Measurements from ENCODE around the gene TRIM33.

The TRIM33 gene

DNA sequence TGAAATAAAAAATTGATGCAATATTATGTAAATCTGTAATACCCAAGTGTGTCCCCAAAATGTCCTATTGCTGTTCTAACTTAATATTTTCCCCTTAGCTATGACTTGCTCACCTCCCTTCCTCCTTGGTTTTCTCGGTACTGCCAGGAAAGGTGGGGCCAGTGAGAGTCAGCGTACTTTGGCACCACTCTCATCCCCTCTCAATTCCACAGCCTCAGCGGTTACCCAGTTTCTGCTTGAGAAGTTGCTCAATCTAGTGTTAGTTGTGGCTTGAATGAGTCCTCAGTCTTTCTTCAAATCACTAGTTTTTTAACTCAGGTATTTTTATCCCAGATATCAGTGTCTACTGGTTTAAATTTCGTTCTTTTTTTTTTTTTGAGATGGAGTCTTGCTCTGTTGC is 38.1 kb upstream of the TRIM33 start:
- H3K4me3 ChIP-seq (ENCODE audit: low read depth, low read length), result no peak overlapping the region
- TF ChIP-seq CTCF (IDR thresholded peaks at IDR 0.05; ENCODE audit: borderline replicate concordance, insufficient read depth, low read depth, low read length), result no peak

DNA sequence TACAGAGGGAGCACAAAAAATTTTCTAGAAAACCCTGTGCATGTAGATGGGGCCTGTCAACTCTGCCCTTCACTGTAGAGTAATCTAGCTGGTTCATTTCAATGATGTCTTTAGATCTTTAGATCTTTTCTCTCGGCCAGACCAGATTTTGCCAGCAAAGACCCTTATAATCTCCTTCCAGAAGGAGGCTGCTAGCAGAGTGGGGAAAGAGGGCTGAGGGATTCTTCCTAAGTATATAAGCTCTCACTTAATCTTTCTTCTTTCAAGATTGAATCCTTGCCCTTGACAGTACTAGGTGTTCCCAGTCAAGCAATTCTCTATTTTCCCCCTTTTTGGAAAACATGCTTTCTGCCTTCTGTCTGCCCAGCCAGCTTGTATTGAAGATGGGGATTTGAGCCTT is 36.1 kb upstream of the TRIM33 start:
- H3K4me3 ChIP-seq (ENCODE audit: low read depth, low read length), result no peak overlapping the region
- TF ChIP-seq CTCF (IDR thresholded peaks at IDR 0.05; ENCODE audit: borderline replicate concordance, insufficient read depth, low read depth, low read length), result no peak

DNA sequence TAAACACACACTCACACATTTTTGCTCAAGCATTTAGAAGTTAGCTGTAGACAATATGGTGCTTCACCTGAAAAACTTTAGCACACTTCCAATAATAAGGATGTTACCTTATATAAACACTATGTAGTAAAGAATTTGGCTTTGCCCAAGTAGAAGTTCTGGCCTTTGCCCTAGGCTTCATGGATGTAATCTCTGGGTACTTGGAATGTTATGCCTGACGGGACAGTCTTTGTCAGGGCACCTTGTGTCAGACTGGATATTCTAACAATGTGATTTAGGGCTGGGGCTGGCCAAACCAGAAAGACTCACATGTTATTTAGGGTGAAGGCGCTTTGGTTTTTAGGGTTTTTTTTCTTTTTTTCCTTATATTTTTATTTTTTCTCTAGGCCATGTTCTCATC is 34.8 kb upstream of the TRIM33 start:
- H3K4me3 ChIP-seq (ENCODE audit: low read depth, low read length), result no peak overlapping the region
- TF ChIP-seq CTCF (IDR thresholded peaks at IDR 0.05; ENCODE audit: borderline replicate concordance, insufficient read depth, low read depth, low read length), result no peak

- TF ChIP-seq CTCF (IDR thresholded peaks at IDR 0.05; ENCODE audit: borderline replicate concordance, insufficient read depth, low read depth, low read length), result no peak
- no peak overlapping the region for H3K4me3 ChIP-seq (ENCODE audit: low read depth, low read length)
Measured at GRCh38 chr1:114545315-114545714, 34.3 kb upstream of the TRIM33 start.

GRCh38 chr1:114540821-114541220 is 29.8 kb upstream of the TRIM33 start:
- TF ChIP-seq CTCF (IDR thresholded peaks at IDR 0.05; ENCODE audit: borderline replicate concordance, insufficient read depth, low read depth, low read length), result no peak
- no peak overlapping the region for H3K4me3 ChIP-seq (ENCODE audit: low read depth, low read length)

DNA sequence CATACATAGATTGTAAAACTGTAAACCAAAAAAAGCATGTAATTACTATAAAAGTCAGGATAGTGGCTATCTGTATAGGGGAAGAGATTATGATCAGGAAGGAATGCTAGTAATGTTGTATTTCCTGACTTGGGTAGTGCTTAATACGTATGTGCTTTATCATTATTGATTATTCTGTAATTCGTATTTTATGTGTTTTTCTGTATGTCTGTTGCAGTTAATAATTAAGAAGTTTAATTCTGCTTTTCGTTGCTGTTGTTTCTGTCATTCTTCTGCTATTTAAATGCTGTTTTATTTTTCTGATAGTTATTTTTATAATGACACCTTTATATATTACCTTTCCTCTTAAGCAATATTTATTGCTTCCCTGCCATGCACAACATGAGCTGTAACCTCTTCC is 29.3 kb upstream of the TRIM33 start:
- H3K4me3 ChIP-seq (ENCODE audit: low read depth, low read length), result no peak overlapping the region
- TF ChIP-seq CTCF (IDR thresholded peaks at IDR 0.05; ENCODE audit: borderline replicate concordance, insufficient read depth, low read depth, low read length), result no peak

- no peak overlapping the region for H3K4me3 ChIP-seq (ENCODE audit: low read depth, low read length)
- TF ChIP-seq CTCF (IDR thresholded peaks at IDR 0.05; ENCODE audit: borderline replicate concordance, insufficient read depth, low read depth, low read length), result no peak
Measured at GRCh38 chr1:114536043-114536442, 25.0 kb upstream of the TRIM33 start.
